Epithelial cell of esophagus (primary cell): Measurements from ENCODE around the gene SH3PXD2A.

Experiments used
- DNase-seq: peaks from one replicate; pipeline ENCODE4 v3.0.0; 2010; ENCODE audit warnings: low read depth
- H3K4me3 ChIP-seq: 2 replicates; pipeline ENCODE4 v1.5.1; 2011; ENCODE audit warnings: mild to moderate bottlenecking, low read length, control low read depth
- TF ChIP-seq, protein P1 (sequence below): IDR thresholded peaks from 2 replicates; pipeline ENCODE4 v1.5.1; 2011; ENCODE audit warnings: low read depth, mild to moderate bottlenecking, low read length, control low read depth, inconsistent platforms; ENCODE audit not compliant: insufficient read depth; ENCODE audit errors: missing control alignments

SH3PXD2A gene, protein sequence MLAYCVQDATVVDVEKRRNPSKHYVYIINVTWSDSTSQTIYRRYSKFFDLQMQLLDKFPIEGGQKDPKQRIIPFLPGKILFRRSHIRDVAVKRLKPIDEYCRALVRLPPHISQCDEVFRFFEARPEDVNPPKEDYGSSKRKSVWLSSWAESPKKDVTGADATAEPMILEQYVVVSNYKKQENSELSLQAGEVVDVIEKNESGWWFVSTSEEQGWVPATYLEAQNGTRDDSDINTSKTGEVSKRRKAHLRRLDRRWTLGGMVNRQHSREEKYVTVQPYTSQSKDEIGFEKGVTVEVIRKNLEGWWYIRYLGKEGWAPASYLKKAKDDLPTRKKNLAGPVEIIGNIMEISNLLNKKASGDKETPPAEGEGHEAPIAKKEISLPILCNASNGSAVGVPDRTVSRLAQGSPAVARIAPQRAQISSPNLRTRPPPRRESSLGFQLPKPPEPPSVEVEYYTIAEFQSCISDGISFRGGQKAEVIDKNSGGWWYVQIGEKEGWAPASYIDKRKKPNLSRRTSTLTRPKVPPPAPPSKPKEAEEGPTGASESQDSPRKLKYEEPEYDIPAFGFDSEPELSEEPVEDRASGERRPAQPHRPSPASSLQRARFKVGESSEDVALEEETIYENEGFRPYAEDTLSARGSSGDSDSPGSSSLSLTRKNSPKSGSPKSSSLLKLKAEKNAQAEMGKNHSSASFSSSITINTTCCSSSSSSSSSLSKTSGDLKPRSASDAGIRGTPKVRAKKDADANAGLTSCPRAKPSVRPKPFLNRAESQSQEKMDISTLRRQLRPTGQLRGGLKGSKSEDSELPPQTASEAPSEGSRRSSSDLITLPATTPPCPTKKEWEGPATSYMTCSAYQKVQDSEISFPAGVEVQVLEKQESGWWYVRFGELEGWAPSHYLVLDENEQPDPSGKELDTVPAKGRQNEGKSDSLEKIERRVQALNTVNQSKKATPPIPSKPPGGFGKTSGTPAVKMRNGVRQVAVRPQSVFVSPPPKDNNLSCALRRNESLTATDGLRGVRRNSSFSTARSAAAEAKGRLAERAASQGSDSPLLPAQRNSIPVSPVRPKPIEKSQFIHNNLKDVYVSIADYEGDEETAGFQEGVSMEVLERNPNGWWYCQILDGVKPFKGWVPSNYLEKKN

DNA sequence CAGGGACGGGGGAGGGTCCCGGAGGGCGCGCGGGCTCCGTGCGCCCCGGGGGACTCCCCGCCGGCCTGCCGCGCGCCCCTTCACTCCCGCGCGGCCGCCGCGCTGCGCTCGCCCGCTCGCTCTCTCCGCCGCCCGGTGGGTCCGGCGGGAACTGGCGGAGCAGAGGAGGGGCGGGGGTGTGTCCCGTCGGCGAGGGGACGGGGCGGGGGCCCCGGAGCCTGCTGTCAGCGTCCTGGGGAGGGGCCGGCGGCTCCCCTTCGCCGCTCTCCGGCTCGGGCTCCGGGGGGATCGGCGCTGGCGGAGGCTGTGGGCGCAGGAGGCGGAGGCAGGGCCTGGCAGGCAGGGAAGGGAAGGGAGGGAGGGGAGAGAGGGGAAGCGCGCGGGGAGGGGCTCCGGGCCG is at the start of gene SH3PXD2A:
Gene SH3PXD2A (minus strand): TSS at position 153 of the 400 bp plus-strand sequence. CDS start 310 bp downstream, outside the sequence.
- TF ChIP-seq, protein P1, sequence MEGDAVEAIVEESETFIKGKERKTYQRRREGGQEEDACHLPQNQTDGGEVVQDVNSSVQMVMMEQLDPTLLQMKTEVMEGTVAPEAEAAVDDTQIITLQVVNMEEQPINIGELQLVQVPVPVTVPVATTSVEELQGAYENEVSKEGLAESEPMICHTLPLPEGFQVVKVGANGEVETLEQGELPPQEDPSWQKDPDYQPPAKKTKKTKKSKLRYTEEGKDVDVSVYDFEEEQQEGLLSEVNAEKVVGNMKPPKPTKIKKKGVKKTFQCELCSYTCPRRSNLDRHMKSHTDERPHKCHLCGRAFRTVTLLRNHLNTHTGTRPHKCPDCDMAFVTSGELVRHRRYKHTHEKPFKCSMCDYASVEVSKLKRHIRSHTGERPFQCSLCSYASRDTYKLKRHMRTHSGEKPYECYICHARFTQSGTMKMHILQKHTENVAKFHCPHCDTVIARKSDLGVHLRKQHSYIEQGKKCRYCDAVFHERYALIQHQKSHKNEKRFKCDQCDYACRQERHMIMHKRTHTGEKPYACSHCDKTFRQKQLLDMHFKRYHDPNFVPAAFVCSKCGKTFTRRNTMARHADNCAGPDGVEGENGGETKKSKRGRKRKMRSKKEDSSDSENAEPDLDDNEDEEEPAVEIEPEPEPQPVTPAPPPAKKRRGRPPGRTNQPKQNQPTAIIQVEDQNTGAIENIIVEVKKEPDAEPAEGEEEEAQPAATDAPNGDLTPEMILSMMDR, result no peak
- H3K4me3 ChIP-seq, result peak within 1 kb of the TSS; percentile 94
- peak; percentile 49 for DNase-seq

DNA sequence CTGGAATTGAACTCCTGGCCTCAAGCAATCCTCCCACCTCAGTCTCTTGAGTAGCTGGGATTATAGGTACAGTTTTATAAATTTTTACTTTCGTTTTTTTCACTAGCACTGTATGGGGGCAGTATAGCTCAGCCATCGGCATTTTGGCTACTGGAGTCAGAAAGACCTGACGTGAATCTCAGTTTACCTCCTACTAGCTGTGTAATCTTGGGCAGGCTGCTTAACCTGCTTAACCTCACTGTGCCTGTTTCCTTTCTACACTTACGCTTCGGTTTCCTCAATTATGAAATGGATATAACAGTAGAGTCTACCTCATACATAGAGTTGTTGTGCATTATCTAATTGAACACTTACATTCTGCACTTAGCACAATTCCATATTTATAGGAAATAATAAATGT is 45.9 kb upstream of the SH3PXD2A start:
- TF ChIP-seq, protein P1, result no peak
- H3K4me3 ChIP-seq, result no peak overlapping the region
- DNase-seq, result no peak

DNA sequence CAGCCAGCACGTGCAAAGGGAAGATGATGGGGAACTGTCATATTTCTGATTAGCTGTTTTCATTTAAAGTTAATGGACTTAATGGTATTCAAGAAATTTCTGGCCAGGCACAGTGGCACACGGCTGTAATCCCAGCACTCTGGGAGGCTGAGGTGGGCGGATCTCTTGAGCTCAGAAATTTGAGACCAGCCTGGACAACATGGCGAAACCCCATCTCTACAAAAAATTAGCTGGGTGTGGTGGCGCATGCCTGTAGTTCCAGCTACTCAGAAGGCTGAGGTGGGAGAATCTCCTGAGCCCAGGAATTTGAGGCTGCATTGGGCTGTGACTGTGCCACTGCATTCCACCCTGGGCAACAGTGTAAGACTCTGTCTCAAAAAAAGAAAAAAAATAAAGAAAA is 43.9 kb upstream of the SH3PXD2A start:
- no peak for DNase-seq
- TF ChIP-seq, protein P1, result no peak

DNA sequence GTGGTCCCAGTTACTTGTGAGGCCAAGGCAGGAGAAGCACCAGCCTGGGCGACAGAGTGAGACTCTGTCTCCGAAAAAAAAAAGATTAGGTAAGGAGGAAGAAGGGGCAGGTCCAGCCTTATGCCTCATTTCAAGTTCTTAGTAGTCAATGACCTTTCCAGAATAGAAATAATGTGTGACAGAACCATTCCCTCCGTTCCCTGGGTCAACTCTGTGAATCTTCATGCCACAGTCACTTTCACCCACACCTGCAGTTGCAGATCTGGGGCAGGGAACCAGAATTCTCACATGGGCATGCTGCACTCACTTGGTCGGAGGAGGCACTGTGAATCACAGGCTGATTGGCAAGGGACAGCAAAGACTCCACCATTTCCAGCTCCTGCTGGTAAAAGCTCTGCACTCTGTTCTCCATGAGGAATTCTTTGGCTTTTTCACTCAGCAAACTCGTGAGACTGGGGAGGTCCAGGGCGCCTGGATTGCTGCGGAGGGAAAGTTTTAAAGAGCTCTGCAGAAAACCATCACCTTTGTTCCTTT is 41.9 kb upstream of the SH3PXD2A start:
- H3K4me3 ChIP-seq, result no peak overlapping the region
- TF ChIP-seq, protein P1, result no peak
- no peak for DNase-seq

More for the DNA sequence above, 43.9 kb upstream of the SH3PXD2A start:
- H3K4me3 ChIP-seq, result no peak overlapping the region

DNA sequence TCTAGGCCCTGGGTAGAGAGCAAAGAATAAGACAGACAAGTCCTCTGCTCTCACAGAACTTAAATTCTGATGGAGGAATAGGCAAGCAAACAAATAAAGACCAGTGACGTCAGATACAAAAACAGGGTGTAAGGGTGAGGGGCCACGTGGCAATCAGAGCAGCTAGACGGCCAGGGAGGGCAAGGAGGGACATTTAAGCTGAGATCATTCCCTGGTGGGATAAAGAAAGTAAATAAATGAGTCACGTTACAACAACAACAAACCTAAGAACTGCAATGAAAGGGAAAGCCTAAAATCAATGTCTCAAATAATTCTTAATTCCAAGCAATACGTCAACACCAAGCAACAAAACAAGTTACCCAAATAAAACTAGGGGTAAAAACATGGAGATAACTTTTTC is 40.8 kb upstream of the SH3PXD2A start:
- TF ChIP-seq, protein P1, result no peak
- no peak for DNase-seq
- no peak overlapping the region for H3K4me3 ChIP-seq

DNA sequence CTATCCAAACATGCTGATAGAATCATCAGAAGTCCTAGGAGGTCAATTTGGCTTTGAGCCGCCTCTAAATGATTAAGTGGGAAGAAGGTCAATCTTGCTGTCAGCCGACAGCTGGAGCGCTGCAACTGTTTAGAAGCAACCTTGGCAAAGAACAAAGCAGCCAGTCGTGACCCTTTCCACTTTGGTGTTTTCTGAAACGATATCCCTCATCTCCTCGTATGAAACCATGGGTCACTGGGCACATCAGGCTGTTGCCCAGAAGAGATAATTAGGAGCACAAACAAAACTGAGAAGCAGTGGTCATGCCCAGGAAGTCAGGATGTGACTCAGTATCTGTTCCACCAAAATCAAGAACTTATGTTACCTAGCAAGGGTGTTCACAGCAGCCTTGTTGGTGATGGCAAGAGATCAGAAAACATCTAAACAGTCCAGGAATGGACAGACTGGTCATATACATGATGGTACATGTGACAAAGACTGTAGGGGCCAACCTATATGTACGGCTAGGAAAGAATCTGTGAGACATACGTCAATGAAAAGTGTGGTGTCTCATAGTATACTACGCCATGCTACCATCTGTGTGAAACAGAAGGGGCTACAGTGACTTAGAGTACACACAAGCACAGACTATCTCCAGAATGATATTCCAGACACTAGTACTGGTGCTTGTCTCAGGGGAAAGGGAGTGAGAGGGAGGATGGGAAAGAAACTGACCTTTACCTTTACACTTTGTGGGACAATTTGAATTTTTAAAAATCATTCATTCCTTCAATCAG is 40.2 kb upstream of the SH3PXD2A start:
- TF ChIP-seq, protein P1, result no peak
- DNase-seq, result peak; percentile 56

More for the DNA sequence above, 40.2 kb upstream of the SH3PXD2A start:
- no peak overlapping the region for H3K4me3 ChIP-seq
